Activated CD8-positive, alpha-beta memory T cell treated with anti-CD3 and anti-CD28 coated beads for 36 hours (primary cell): ENCODE results near the gene CDKN1C. TPM values are rescaled to one million over a fixed set of nuclear protein-coding genes. Genes with fewer than 3 reads are reported as not detected.

Experiments
- CTCF ChIA-PET: fragments of 350-600 bp; sonication (Branson Sonifier 250); formaldehyde crosslinking; loops from one replicate; lab custom pipeline; 2021; ENCODE audit warnings: antibody characterized with exemption; lab: Charles Lee
- POLR2A ChIA-PET: fragments of 350-600 bp; sonication (Branson Sonifier 250); formaldehyde crosslinking; loops from one replicate; lab custom pipeline; 2021; ENCODE audit warnings: antibody characterized with exemption; lab: Charles Lee
- total RNA-seq, 2 experiments: library from RNA; stranded (reverse); gene quantifications; one replicate each; pipeline ENCODE4 v1.2.3, GENCODE V29; 2021

The CDKN1C gene
- total RNA-seq, 2 experiments from 2014 or later, result 0.40 to 0.55 TPM

- POLR2A ChIA-PET, result no interaction called here
- CTCF ChIA-PET, result no interaction called here
These were observed 39.5 kb upstream of the CDKN1C start for GRCh38 chr11:2924821-2925675.

- POLR2A ChIA-PET, result no interaction called here
- CTCF ChIA-PET, result no interaction called here
These were observed 38.8 kb upstream of the CDKN1C start for GRCh38 chr11:2924381-2924780.

GRCh38 chr11:2923446-2924375, 38.1 kb upstream of the CDKN1C start:
- CTCF ChIA-PET, result no interaction called here
- POLR2A ChIA-PET, result no interaction called here

- ChIA-PET POLR2A (no interaction called here), CTCF (interaction anchor here (2.9 kb wide), 1 partner anchor 7 kb away, joined by 8 read pairs; no protein-coding TSS in a partner anchor)
These were observed 37.1 kb upstream of the CDKN1C start for GRCh38 chr11:2922655-2923054.

- POLR2A ChIA-PET, result no interaction called here
- CTCF ChIA-PET, result interaction anchor here (2.9 kb wide), 1 partner anchor 8 kb away, joined by 8 read pairs; no protein-coding TSS in a partner anchor
These were observed 36.3 kb upstream of the CDKN1C start for GRCh38 chr11:2921742-2922493.

GRCh38 chr11:2921261-2921660, 35.7 kb upstream of the CDKN1C start:
- ChIA-PET CTCF (interaction anchor here (2.9 kb wide), 1 partner anchor 9 kb away, joined by 8 read pairs; no protein-coding TSS in a partner anchor), POLR2A (interaction anchor here (0.6 to 0.7 kb wide), 3 partner anchors 12 to 1148 kb away, joined by 5 to 6 read pairs (median 6); no protein-coding TSS in a partner anchor)

- POLR2A ChIA-PET, result interaction anchor here (0.7 kb wide), 2 partner anchors 11 to 1147 kb away, joined by 5 to 6 read pairs; no protein-coding TSS in a partner anchor
- CTCF ChIA-PET, result interaction anchor here (2.9 kb wide), 1 partner anchor 10 kb away, joined by 8 read pairs; no protein-coding TSS in a partner anchor
These were observed 34.8 kb upstream of the CDKN1C start for GRCh38 chr11:2920343-2920742.

GRCh38 chr11:2919837-2920236, 34.3 kb upstream of the CDKN1C start:
- ChIA-PET POLR2A (no interaction called here), CTCF (interaction anchor here (0.9 to 2.9 kb wide), 2 partner anchors 10 kb away, joined by 3 to 8 read pairs; partner anchors contain the start of gene PHLDA2)

GRCh38 chr11:2919188-2919587, 33.6 kb upstream of the CDKN1C start:
- POLR2A ChIA-PET, result no interaction called here
- CTCF ChIA-PET, result interaction anchor here (0.9 kb wide), 1 partner anchor 10 kb away, joined by 3 read pairs; the partner anchor contains the start of gene PHLDA2

GRCh38 chr11:2917842-2918490, 32.4 kb upstream of the CDKN1C start:
- CTCF ChIA-PET, result interaction anchor here (1.0 to 1.1 kb wide), 2 partner anchors 12 kb away, joined by 3 to 4 read pairs; no protein-coding TSS in a partner anchor

GRCh38 chr11:2916892-2917645, 31.5 kb upstream of the CDKN1C start:
- ChIA-PET POLR2A (no interaction called here), CTCF (interaction anchor here (1.0 to 1.1 kb wide), 2 partner anchors 13 kb away, joined by 3 read pairs; no protein-coding TSS in a partner anchor)

More at GRCh38 chr11:2917842-2918490, 32.4 kb upstream of the CDKN1C start:
- POLR2A ChIA-PET, result interaction anchor here (1.0 kb wide), 1 partner anchor 11 kb away, joined by 3 read pairs; the partner anchor contains the start of gene PHLDA2

GRCh38 chr11:2916114-2916891, 30.7 kb upstream of the CDKN1C start:
- POLR2A ChIA-PET, result no interaction called here
- CTCF ChIA-PET, result interaction anchor here (1.0 kb wide), 1 partner anchor 12 kb away, joined by 3 read pairs; no protein-coding TSS in a partner anchor

- ChIA-PET CTCF (no interaction called here), POLR2A (no interaction called here)
These were observed 29.9 kb upstream of the CDKN1C start for GRCh38 chr11:2915473-2915872.

- ChIA-PET POLR2A (no interaction called here), CTCF (interaction anchor here (1.9 kb wide), 1 partner anchor 23 kb away, joined by 6 read pairs; no protein-coding TSS in a partner anchor)
These were observed 29.1 kb upstream of the CDKN1C start for GRCh38 chr11:2914455-2915195.

- CTCF ChIA-PET, result interaction anchor here (1.9 kb wide), 1 partner anchor 22 kb away, joined by 6 read pairs; no protein-coding TSS in a partner anchor
- POLR2A ChIA-PET, result interaction anchor here (1.0 kb wide), 1 partner anchor 15 kb away, joined by 4 read pairs; the partner anchor contains the start of gene PHLDA2
These were observed 28.2 kb upstream of the CDKN1C start for GRCh38 chr11:2913776-2914175.
